ENCODE data around the gene LOXL3. TPM values are rescaled to one million over a fixed set of nuclear protein-coding genes. Genes with fewer than 3 reads are reported as not detected.
A peak's percentile ranks its signal among the peaks of the same experiment; 100 is the strongest.

The LOXL3 gene
- polyA plus RNA-seq, 1 of the 3 experiments (the other 2 are of a cell fraction), result 47.9 TPM

DNA sequence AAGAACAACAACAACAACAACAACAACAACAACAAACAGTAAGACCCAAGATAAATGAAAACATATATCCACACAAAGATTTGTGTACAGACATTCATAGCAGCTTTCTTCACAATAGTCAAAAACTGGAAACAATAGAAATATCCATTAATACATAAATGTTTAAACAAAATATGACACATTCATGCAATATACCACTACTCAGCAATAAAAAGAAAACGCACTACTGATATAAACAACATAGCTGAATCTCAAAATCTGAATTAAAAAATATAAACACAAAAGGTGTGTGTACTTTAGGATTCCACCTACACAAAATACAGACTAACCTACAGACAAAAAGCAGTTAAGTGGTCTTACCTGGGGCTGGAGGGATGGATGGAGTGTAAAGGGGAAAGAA, 42.8 kb upstream of the LOXL3 start (continued):
- TF ChIP-seq FOXM1 (IDR thresholded peaks at IDR 0.05; ENCODE audit: low read depth), result no peak

DNA sequence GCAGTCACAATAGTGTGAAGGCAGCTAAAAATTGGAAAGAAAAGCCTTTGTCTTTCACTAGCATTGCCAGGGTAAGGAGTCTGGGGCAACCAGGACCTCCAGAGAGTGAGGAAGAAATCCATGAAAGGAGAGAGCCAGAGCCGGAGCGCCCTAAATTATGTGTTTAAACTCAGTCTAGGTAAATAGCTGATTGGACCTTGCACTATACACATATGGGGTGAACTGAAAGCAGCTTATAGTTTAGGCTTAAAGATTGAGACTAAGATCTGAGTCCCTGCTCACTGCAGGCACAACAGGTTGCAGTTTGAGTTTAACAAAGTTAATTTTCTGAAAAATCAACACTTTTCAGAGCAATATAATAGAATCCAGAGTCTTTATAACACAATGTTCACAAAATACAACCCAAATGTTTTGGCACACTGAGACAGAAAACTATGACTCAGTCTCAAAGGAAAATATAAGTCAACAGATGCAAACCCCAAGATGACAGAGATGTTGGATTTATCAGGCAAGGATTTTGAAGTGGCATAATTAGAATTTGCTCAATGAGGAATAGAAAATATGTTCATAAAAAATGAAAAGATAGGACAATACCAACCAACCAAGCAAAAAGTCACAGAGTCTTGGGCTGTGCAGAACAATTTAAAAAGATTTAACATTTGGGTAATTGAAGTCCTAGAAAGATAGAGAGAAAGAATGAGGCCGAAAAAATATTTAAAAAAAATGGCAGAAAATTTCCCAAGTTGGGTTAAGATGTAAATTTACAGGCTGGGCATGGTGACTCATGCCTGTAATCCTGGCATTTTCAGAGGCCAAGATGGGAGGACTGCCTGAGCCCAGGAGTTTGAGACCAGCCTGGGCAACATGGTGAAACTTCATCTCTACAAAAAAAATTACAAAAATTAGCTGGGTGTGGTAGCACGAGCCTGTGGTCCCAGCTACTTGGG, 40.4 kb upstream of the LOXL3 start:
- no peak for DNase-seq
- Histone ChIP-seq H3F3A (replicated peaks; ENCODE audit: insufficient read depth) (no peaks in the 10 kb centered on the region), H3K27me3 (ENCODE audit: insufficient read depth) (no peaks in the 10 kb centered on the region; the same call in 1 of the 2 replicates), H3K9ac (no peak overlapping the region), H3K4me2 (no peak overlapping the region; the same call in 1 of the 2 replicates), H3K27ac (ENCODE audit: low read depth in 2 of 2, low read length in 1 of 2) (peak overlapping the region; percentile 2 to 54; a peak in 1 of 4 replicates), H3K4me1 (ENCODE audit: control insufficient read depth in 1 of 2, insufficient read depth in 2 of 2, low read depth in 1 of 2, low read length in 1 of 2) (peaks cover 0 to 5% of the 10 kb centered on the region in 2 experiments; a peak in 2 of 4 replicates), H3K9me2 (no peaks in the 10 kb centered on the region), H3K4me3 (ENCODE audit: low read depth in 2 of 2, low read length in 1 of 2) (no peak overlapping the region), H3K79me2 (ENCODE audit: insufficient read depth) (no peaks in the 10 kb centered on the region), H3K36me3 (replicated peaks in 1 of 2; ENCODE audit: control insufficient read depth in 1 of 2, insufficient read depth in 2 of 2, low read length in 1 of 2) (no peaks in the 10 kb centered on the region), H4K20me1 (ENCODE audit: insufficient read depth) (no peaks in the 10 kb centered on the region), H2AFZ (ENCODE audit: low read depth) (no peak overlapping the region), H3K9me3 (no peaks in the 10 kb centered on the region)
- WGBS (ENCODE audit: low lambda C conversion rate), result 66% methylated on average over 4 of the region's 4 CpGs
- POLR2A ChIA-PET, result no interaction called here
- CTCF ChIA-PET, result interaction anchor here (1.4 kb wide), 1 partner anchor 111 kb away, joined by 5 read pairs; the partner anchor contains the start of genes CCDC142 and TTC31
- TF ChIP-seq FOSL2 (IDR thresholded peaks at IDR 0.05; ENCODE audit: borderline replicate concordance, low read depth) (peak; percentile 19; the same call in 1 of the 2 replicates), TCF12 (IDR thresholded peaks at IDR 0.05) (peak; percentile 24; the same call in 1 of the 2 replicates), GATA2 (CRISPR knock-in tag; IDR thresholded peaks at IDR 0.05) (no peak), JUND (IDR thresholded peaks at IDR 0.05) (no peak), NFIC (IDR thresholded peaks at IDR 0.05; ENCODE audit: borderline replicate concordance) (peak; percentile 15; the same call in 1 of the 2 replicates), TAF1 (IDR thresholded peaks at IDR 0.05; ENCODE audit: borderline replicate concordance, low read depth, low read length) (no peak), ELF1 (IDR thresholded peaks at IDR 0.05) (no peak), EP300 (IDR thresholded peaks at IDR 0.05; ENCODE audit: borderline replicate concordance in 1 of 2, low read depth in 1 of 2, low read length in 1 of 2) (0 out of 4 replicates have a peak, but pooled peaks of 1 of the 2 experiments have one; percentile 13), TEAD4 (IDR thresholded peaks at IDR 0.05; ENCODE audit: borderline replicate concordance, insufficient read depth) (no peak), RFX5 (IDR thresholded peaks at IDR 0.05; ENCODE audit: low read length) (no peak)
- TF ChIP-seq, protein P1, sequence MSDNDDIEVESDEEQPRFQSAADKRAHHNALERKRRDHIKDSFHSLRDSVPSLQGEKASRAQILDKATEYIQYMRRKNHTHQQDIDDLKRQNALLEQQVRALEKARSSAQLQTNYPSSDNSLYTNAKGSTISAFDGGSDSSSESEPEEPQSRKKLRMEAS (IDR thresholded peaks at IDR 0.05; ENCODE audit: low read depth), result no peak
- TF ChIP-seq, protein P2, sequence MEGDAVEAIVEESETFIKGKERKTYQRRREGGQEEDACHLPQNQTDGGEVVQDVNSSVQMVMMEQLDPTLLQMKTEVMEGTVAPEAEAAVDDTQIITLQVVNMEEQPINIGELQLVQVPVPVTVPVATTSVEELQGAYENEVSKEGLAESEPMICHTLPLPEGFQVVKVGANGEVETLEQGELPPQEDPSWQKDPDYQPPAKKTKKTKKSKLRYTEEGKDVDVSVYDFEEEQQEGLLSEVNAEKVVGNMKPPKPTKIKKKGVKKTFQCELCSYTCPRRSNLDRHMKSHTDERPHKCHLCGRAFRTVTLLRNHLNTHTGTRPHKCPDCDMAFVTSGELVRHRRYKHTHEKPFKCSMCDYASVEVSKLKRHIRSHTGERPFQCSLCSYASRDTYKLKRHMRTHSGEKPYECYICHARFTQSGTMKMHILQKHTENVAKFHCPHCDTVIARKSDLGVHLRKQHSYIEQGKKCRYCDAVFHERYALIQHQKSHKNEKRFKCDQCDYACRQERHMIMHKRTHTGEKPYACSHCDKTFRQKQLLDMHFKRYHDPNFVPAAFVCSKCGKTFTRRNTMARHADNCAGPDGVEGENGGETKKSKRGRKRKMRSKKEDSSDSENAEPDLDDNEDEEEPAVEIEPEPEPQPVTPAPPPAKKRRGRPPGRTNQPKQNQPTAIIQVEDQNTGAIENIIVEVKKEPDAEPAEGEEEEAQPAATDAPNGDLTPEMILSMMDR (IDR thresholded peaks at IDR 0.05), result no peak
- TF ChIP-seq, protein P3, sequence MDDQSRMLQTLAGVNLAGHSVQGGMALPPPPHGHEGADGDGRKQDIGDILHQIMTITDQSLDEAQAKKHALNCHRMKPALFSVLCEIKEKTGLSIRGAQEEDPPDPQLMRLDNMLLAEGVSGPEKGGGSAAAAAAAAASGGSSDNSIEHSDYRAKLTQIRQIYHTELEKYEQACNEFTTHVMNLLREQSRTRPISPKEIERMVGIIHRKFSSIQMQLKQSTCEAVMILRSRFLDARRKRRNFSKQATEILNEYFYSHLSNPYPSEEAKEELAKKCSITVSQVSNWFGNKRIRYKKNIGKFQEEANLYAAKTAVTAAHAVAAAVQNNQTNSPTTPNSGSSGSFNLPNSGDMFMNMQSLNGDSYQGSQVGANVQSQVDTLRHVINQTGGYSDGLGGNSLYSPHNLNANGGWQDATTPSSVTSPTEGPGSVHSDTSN (IDR thresholded peaks at IDR 0.05), result peak; percentile 45; the same call in 1 of the 2 replicates
- TF ChIP-seq, protein P4, sequence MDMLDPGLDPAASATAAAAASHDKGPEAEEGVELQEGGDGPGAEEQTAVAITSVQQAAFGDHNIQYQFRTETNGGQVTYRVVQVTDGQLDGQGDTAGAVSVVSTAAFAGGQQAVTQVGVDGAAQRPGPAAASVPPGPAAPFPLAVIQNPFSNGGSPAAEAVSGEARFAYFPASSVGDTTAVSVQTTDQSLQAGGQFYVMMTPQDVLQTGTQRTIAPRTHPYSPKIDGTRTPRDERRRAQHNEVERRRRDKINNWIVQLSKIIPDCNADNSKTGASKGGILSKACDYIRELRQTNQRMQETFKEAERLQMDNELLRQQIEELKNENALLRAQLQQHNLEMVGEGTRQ (IDR thresholded peaks at IDR 0.05; ENCODE audit: borderline replicate concordance, low read depth, low read length), result no peak
- TF ChIP-seq, protein P5, sequence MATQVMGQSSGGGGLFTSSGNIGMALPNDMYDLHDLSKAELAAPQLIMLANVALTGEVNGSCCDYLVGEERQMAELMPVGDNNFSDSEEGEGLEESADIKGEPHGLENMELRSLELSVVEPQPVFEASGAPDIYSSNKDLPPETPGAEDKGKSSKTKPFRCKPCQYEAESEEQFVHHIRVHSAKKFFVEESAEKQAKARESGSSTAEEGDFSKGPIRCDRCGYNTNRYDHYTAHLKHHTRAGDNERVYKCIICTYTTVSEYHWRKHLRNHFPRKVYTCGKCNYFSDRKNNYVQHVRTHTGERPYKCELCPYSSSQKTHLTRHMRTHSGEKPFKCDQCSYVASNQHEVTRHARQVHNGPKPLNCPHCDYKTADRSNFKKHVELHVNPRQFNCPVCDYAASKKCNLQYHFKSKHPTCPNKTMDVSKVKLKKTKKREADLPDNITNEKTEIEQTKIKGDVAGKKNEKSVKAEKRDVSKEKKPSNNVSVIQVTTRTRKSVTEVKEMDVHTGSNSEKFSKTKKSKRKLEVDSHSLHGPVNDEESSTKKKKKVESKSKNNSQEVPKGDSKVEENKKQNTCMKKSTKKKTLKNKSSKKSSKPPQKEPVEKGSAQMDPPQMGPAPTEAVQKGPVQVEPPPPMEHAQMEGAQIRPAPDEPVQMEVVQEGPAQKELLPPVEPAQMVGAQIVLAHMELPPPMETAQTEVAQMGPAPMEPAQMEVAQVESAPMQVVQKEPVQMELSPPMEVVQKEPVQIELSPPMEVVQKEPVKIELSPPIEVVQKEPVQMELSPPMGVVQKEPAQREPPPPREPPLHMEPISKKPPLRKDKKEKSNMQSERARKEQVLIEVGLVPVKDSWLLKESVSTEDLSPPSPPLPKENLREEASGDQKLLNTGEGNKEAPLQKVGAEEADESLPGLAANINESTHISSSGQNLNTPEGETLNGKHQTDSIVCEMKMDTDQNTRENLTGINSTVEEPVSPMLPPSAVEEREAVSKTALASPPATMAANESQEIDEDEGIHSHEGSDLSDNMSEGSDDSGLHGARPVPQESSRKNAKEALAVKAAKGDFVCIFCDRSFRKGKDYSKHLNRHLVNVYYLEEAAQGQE (IDR thresholded peaks at IDR 0.05; ENCODE audit: low read depth, low read length), result no peak
